OCI-LY7 (cell line): ENCODE measurements around the gene PCDH9. TPM values are rescaled to one million over a fixed set of nuclear protein-coding genes. Genes with fewer than 3 reads are reported as not detected.

Source experiments
- BruUV-seq: library from RNA; stranded (reverse); fragments of 400-500 nt; replicated peaks from 2 replicates; lab custom pipeline; 2021; lab: Mats Ljungman, UMichigan
- CTCF ChIA-PET: fragments of 300-600 bp; sonication (Branson Sonifier 250); formaldehyde crosslinking; loops from one replicate; lab custom pipeline; 2022; ENCODE audit warnings: antibody characterized with exemption; ENCODE audit not compliant: unreplicated experiment; lab: Charles Lee
- POLR2A ChIA-PET: fragments of 300-600 bp; sonication (Branson Sonifier 250); formaldehyde crosslinking; loops from one replicate; lab custom pipeline; 2022; ENCODE audit warnings: antibody characterized with exemption; lab: Charles Lee
- DNase-seq: peaks from one replicate; pipeline ENCODE4 v3.0.0-alpha.2; 2015; ENCODE audit warnings: low spot score
- H2AFZ ChIP-seq: fragments of 200-600 bp; sonication (generic), shearing (Covaris generic); 2 replicates; pipeline ENCODE4 v1.6.1; 2014; ENCODE audit warnings: mild to moderate bottlenecking, antibody characterized with exemption, low read length, moderate library complexity
- H3K27ac ChIP-seq: fragments of 200-600 bp; sonication (generic); 2 replicates; pipeline ENCODE4 v1.5.1; 2014; ENCODE audit warnings: mixed run types, low read depth, mild to moderate bottlenecking, moderate library complexity, low read length, inconsistent platforms; ENCODE audit not compliant: poor library complexity, severe bottlenecking
- H3K36me3 ChIP-seq: fragments of 200-600 bp; sonication (generic); 2 replicates; pipeline ENCODE4 v1.6.1; 2014; ENCODE audit warnings: mild to moderate bottlenecking, antibody characterized with exemption, low read length, moderate library complexity, mixed read lengths; ENCODE audit not compliant: insufficient read depth
- H3K4me1 ChIP-seq: fragments of 200-600 bp; sonication (generic); 2 replicates; pipeline ENCODE4 v1.5.1; 2014; ENCODE audit warnings: mild to moderate bottlenecking, low read length; ENCODE audit not compliant: insufficient read depth, poor library complexity, severe bottlenecking
- H3K4me2 ChIP-seq: fragments of 200-600 bp; sonication (generic); 2 replicates; pipeline ENCODE4 v1.6.1; 2014; ENCODE audit warnings: mild to moderate bottlenecking, low read length
- H3K4me3 ChIP-seq: fragments of 200-600 bp; sonication (generic); 2 replicates; pipeline ENCODE4 v1.5.1; 2014; ENCODE audit warnings: mild to moderate bottlenecking, low read depth, low read length; ENCODE audit not compliant: poor library complexity, severe bottlenecking
- H3K79me2 ChIP-seq: fragments of 200-600 bp; sonication (generic); 2 replicates; pipeline ENCODE4 v1.6.1; 2016; ENCODE audit warnings: low read depth, mild to moderate bottlenecking, low read length, moderate library complexity, mixed read lengths; ENCODE audit not compliant: insufficient read depth
- H3K9me2 ChIP-seq: fragments of 200-600 bp; sonication (generic); 2 replicates; pipeline ENCODE4 v1.6.1; 2016; ENCODE audit warnings: mild to moderate bottlenecking, low read length, mixed read lengths; ENCODE audit not compliant: insufficient read depth
- H3K9me3 ChIP-seq: fragments of 200-600 bp; sonication (generic); 2 replicates; pipeline ENCODE4 v1.6.1; 2014; ENCODE audit warnings: mild to moderate bottlenecking, mixed run types, low read length, mixed read lengths
- H4K20me1 ChIP-seq: fragments of 200-600 bp; sonication (generic); 2 replicates; pipeline ENCODE4 v1.6.1; 2014; ENCODE audit warnings: mild to moderate bottlenecking, antibody characterized with exemption, low read length, moderate library complexity, mixed read lengths; ENCODE audit not compliant: insufficient read depth
- EZH2phosphoT487 ChIP-seq: fragments of 200-600 bp; sonication (generic); IDR thresholded peaks from 2 replicates; pipeline ENCODE4 v1.6.1; 2018; ENCODE audit warnings: low read depth, borderline replicate concordance, mild to moderate bottlenecking, mixed run types, antibody characterized with exemption, low read length, moderate library complexity, mixed read lengths
- intact Hi-C: fragments of 100-400 bp; cut with micrococcal nuclease; formaldehyde crosslinking; loops from one replicate; pipeline ENCODE4 v1.10.0; 2022; ENCODE audit not compliant: unreplicated experiment
- total RNA-seq, 2 experiments: library from RNA; depleted of rRNA in 1 of 2; stranded (reverse); fragments of >200 nt in 1 of 2; shearing (Covaris generic) in 1 of 2; gene quantifications; 2 replicates each; pipeline ENCODE4 v1.2.3, GENCODE V29; 2014 to 2022
- TF ChIP-seq, protein P1 (sequence below): fragments of 200-600 bp; sonication (generic); conservative IDR thresholded peaks from 2 replicates; pipeline ENCODE4 v1.5.1; 2014; ENCODE audit warnings: mild to moderate bottlenecking, antibody characterized with exemption, low read length, moderate library complexity, mixed read lengths

PCDH9 gene
- total RNA-seq, 2 experiments from 2014 or later, result 20.1 to 26.0 TPM

DNA sequence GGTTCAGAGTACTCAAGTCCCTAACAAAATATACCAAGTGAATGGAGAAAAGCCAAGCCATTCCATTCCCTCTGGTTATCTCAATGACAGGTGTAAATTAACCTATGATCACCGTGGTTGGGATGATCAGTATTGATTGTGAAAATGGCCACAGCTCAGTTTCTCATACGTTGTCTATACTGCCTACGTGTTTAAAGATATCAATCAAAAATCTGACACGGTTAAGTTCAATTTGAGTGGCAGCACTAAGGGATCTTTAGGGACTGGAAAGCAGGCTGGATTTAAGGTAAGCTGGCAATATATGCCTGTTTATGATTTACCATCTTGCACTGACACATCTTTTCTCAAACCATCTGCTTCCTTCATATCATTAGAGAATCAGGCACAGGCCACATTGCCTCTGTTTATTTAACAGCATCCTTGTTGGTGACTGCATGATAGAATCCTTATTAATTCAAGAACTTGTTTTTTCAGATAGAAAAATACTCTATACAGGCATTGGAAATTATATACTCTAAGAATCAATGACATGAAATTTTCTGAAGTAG is 907.9 kb downstream of the PCDH9 start:
- POLR2A ChIA-PET, result interaction anchor here (0.6 to 2.3 kb wide), 2 partner anchors 9 to 50 kb away, joined by 3 to 8 read pairs; no protein-coding TSS in a partner anchor
- DNase-seq, result no peak
- H3K27ac ChIP-seq, result no peak overlapping the region
- CTCF ChIA-PET, result no interaction called here
- H3K36me3 ChIP-seq, result no peaks in the 10 kb centered on the region
- H4K20me1 ChIP-seq, result no peaks in the 10 kb centered on the region
- no peaks in the 10 kb centered on the region for H3K4me1 ChIP-seq
- H3K4me3 ChIP-seq, result no peak overlapping the region
- TF ChIP-seq, protein P1, sequence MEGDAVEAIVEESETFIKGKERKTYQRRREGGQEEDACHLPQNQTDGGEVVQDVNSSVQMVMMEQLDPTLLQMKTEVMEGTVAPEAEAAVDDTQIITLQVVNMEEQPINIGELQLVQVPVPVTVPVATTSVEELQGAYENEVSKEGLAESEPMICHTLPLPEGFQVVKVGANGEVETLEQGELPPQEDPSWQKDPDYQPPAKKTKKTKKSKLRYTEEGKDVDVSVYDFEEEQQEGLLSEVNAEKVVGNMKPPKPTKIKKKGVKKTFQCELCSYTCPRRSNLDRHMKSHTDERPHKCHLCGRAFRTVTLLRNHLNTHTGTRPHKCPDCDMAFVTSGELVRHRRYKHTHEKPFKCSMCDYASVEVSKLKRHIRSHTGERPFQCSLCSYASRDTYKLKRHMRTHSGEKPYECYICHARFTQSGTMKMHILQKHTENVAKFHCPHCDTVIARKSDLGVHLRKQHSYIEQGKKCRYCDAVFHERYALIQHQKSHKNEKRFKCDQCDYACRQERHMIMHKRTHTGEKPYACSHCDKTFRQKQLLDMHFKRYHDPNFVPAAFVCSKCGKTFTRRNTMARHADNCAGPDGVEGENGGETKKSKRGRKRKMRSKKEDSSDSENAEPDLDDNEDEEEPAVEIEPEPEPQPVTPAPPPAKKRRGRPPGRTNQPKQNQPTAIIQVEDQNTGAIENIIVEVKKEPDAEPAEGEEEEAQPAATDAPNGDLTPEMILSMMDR, result no peak
- TF ChIP-seq EZH2phosphoT487, result no peak
- intact Hi-C loops, result no loop called here
- no peak overlapping the region for H2AFZ ChIP-seq
- no peaks in the 10 kb centered on the region for H3K9me3 ChIP-seq
- no peaks in the 10 kb centered on the region for H3K9me2 ChIP-seq
- H3K4me2 ChIP-seq, result no peak overlapping the region
- no peaks in the 10 kb centered on the region for H3K79me2 ChIP-seq
- BruUV-seq, result no TSS peak

DNA sequence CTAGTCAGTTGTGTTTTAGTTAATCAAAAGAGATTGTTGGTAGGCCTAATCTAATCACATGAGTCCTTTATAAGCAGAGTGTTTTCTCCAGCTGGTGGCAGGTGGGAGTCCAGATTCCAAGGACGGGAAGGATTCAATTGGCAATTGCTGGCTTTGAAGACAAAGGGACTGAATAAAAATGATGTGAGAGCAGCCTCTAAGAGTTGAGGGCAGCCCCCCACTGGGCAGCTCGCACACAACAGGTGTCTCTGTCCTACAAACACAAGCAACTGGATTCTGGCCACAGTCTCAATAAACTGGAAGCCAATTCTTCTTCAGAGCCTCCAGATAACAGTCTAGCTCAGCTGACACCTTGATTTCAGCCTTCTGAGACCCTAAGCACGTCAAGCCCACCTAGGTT is 915.2 kb downstream of the PCDH9 start:
- CTCF ChIA-PET, result no interaction called here
- TF ChIP-seq, protein P1, result no peak
- no peak for TF ChIP-seq EZH2phosphoT487

DNA sequence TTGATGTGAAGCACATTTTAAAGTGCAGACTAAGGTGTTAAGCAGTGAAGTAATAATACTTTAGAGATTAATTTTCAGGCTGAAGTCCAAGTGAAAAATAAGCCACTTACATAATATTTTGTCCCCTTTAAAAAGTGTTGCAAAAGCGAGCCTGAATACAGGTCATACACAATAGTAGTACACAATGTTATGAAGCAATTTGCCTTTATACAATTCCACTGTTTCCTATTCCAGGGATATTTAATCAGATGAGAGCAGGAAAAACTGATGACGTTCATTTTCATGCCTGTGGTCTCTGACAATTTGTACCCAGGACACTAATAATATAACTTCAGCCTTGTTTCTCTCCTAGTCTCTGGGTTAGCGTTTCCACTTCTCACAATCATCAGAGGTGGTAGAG is 916.7 kb downstream of the PCDH9 start:
- Histone ChIP-seq H4K20me1 (no peaks in the 10 kb centered on the region), H3K4me1 (no peaks in the 10 kb centered on the region), H3K9me3 (no peaks in the 10 kb centered on the region), H2AFZ (no peak overlapping the region), H3K36me3 (no peaks in the 10 kb centered on the region), H3K4me2 (no peak overlapping the region), H3K9me2 (no peaks in the 10 kb centered on the region), H3K4me3 (no peak overlapping the region), H3K79me2 (no peaks in the 10 kb centered on the region), H3K27ac (no peak overlapping the region)
- no peak for TF ChIP-seq EZH2phosphoT487
- TF ChIP-seq, protein P1, result no peak
- ChIA-PET POLR2A (interaction anchor here (2.0 kb wide), 1 partner anchor 9 kb away, joined by 8 read pairs; no protein-coding TSS in a partner anchor), CTCF (no interaction called here)
- DNase-seq, result no peak
- BruUV-seq, result no TSS peak
- intact Hi-C loops, result no loop called here

More for the DNA sequence above, 915.2 kb downstream of the PCDH9 start:
- intact Hi-C loops, result no loop called here
- POLR2A ChIA-PET, result no interaction called here
- Histone ChIP-seq H3K27ac (no peak overlapping the region), H3K4me2 (no peak overlapping the region), H2AFZ (no peak overlapping the region; the same call in 1 of the 2 replicates), H3K9me2 (no peaks in the 10 kb centered on the region), H3K4me1 (no peaks in the 10 kb centered on the region), H4K20me1 (no peaks in the 10 kb centered on the region), H3K9me3 (no peaks in the 10 kb centered on the region), H3K79me2 (no peaks in the 10 kb centered on the region), H3K36me3 (no peaks in the 10 kb centered on the region), H3K4me3 (no peak overlapping the region)
- BruUV-seq, result no TSS peak
- no peak for DNase-seq
